Endothelial cell of umbilical vein (primary cell): Measurements from ENCODE around the gene TMEM223. TPM values are rescaled to one million over a fixed set of nuclear protein-coding genes. Genes with fewer than 3 reads are reported as not detected.

Source experiments
- BruUV-seq: library from RNA; stranded (reverse); fragments of 400-500 nt; replicated peaks from 2 replicates; lab custom pipeline; 2021; lab: Mats Ljungman, UMichigan
- CTCF ChIA-PET: fragments of 300-600, 350-600 bp; sonication (Branson Sonifier 250); formaldehyde crosslinking; loops from one replicate; lab custom pipeline; 2021; ENCODE audit warnings: antibody characterized with exemption, inconsistent platforms; lab: Charles Lee
- POLR2A ChIA-PET: fragments of 300-600, 350-600 bp; sonication (Branson Sonifier 250); formaldehyde crosslinking; loops from one replicate; lab custom pipeline; 2021; ENCODE audit warnings: antibody characterized with exemption, inconsistent platforms; lab: Charles Lee
- DNase-seq: peaks from one replicate; pipeline ENCODE4 v3.0.0-alpha.2; 2011; ENCODE audit warnings: low read depth, low spot score
- FAIRE-seq: peaks from 2 replicates; lab custom pipeline; 2011; peaks lifted over from hg19 to GRCh38; lab: Jason Lieb, UNC
- H2AFZ ChIP-seq: 2 replicates; pipeline ENCODE4 v1.6.0; 2012; ENCODE audit warnings: low read depth, low read length, control low read depth, inconsistent platforms
- H3K27ac ChIP-seq: 2 replicates; pipeline ENCODE4 v1.5.1; 2011; ENCODE audit warnings: low read depth, mild to moderate bottlenecking, control low read depth, low read length, moderate library complexity; ENCODE audit not compliant: insufficient read depth
- H3K27me3 ChIP-seq, 2 experiments: 2 replicates each; pipeline versions ENCODE4 v1.6.0 to v1.6.1; 2011; ENCODE audit warnings: low read length in 2 of 2, mixed read lengths in 1 of 2; ENCODE audit not compliant: control insufficient read depth in 2 of 2, insufficient read depth in 2 of 2
- H3K36me3 ChIP-seq, 2 experiments: 2 replicates in 1 of 2; 3 replicates in 1 of 2; pipeline ENCODE4 v1.5.1; 2011; ENCODE audit warnings: low read length in 2 of 2, mild to moderate bottlenecking in 1 of 2, moderate library complexity in 1 of 2; ENCODE audit not compliant: control insufficient read depth in 2 of 2, insufficient read depth in 2 of 2; ENCODE audit errors: extremely low read depth in 1 of 2
- H3K4me1 ChIP-seq: 3 replicates; pipeline ENCODE4 v1.5.1; 2011; ENCODE audit warnings: mild to moderate bottlenecking, low read length; ENCODE audit not compliant: control insufficient read depth, insufficient read depth; ENCODE audit errors: extremely low read depth
- H3K4me2 ChIP-seq: 2 replicates; pipeline ENCODE4 v1.6.1; 2011; ENCODE audit warnings: low read length, control low read depth, mixed read lengths; ENCODE audit not compliant: insufficient read depth
- H3K4me3 ChIP-seq, 3 experiments: fragments of 200-600 bp in 1 of 3; sonication (generic), shearing (Covaris generic) in 1 of 3; replicated peaks in 1 of 3; 2 replicates each; pipeline ENCODE4 v1.5.1; 2011 to 2016; ENCODE audit warnings: control low read depth in 3 of 3, low read length in 3 of 3, mild to moderate bottlenecking in 2 of 3, inconsistent platforms in 1 of 3, low read depth in 1 of 3, moderate library complexity in 1 of 3; ENCODE audit not compliant: insufficient read depth in 1 of 3
- H3K79me2 ChIP-seq: 2 replicates; pipeline ENCODE4 v1.6.0; 2012; ENCODE audit warnings: low read length, inconsistent platforms; ENCODE audit not compliant: control insufficient read depth, insufficient read depth
- H3K9ac ChIP-seq: replicated peaks from 2 replicates; pipeline ENCODE3; 2011; ENCODE audit warnings: low read length, control low read depth; ENCODE audit not compliant: insufficient read depth; ENCODE audit errors: extremely low read depth
- H3K9me1 ChIP-seq: replicated peaks from 3 replicates; pipeline ENCODE4 v1.6.0; 2011; ENCODE audit warnings: mild to moderate bottlenecking, low read length; ENCODE audit not compliant: control insufficient read depth, insufficient read depth; ENCODE audit errors: extremely low read depth
- H3K9me3 ChIP-seq: replicated peaks from 2 replicates; pipeline ENCODE4 v1.5.1; 2012; ENCODE audit warnings: low read length, inconsistent platforms; ENCODE audit not compliant: control insufficient read depth, insufficient read depth
- H4K20me1 ChIP-seq: replicated peaks from 2 replicates; pipeline ENCODE3; 2011; ENCODE audit warnings: mild to moderate bottlenecking, low read length; ENCODE audit not compliant: control insufficient read depth, insufficient read depth; ENCODE audit errors: extremely low read depth
- EZH2 ChIP-seq: IDR thresholded peaks from 2 replicates; pipeline ENCODE4 v1.6.1; 2012; ENCODE audit warnings: borderline replicate concordance, low read depth, mild to moderate bottlenecking, moderate library complexity, low read length, inconsistent platforms; ENCODE audit not compliant: severe bottlenecking
- FOS ChIP-seq: IDR thresholded peaks from 2 replicates; pipeline ENCODE4 v1.6.1; 2011; ENCODE audit warnings: mild to moderate bottlenecking, low read length, moderate library complexity, borderline replicate concordance; ENCODE audit not compliant: insufficient read depth
- GATA2 ChIP-seq: IDR thresholded peaks from 2 replicates; pipeline ENCODE4 v1.7.0; 2011; ENCODE audit warnings: low read depth, mild to moderate bottlenecking, moderate library complexity, mixed read lengths, low read length; ENCODE audit not compliant: insufficient read length, insufficient read depth
- JUN ChIP-seq: IDR thresholded peaks from 2 replicates; pipeline ENCODE4 v1.6.1; 2011; ENCODE audit warnings: borderline replicate concordance, low read depth; ENCODE audit not compliant: insufficient read length, insufficient read depth
- MYC ChIP-seq: IDR thresholded peaks from one replicate; pipeline ENCODE4 v1.6.1; 2011; ENCODE audit warnings: mild to moderate bottlenecking, low read depth, low read length
- POLR2A ChIP-seq: IDR thresholded peaks from 2 replicates; pipeline ENCODE4 v1.6.1; 2012; ENCODE audit warnings: low read depth, mild to moderate bottlenecking, control low read depth, low read length
- POLR2AphosphoS5 ChIP-seq: IDR thresholded peaks from 2 replicates; pipeline ENCODE4 v1.6.1; 2012; ENCODE audit warnings: low read depth, mild to moderate bottlenecking, control low read depth, low read length, moderate library complexity; ENCODE audit not compliant: insufficient read depth
- dilution Hi-C: fragments of 300-500 bp; cut with MboI; formaldehyde crosslinking; loops from one replicate; pipeline ENCODE4 v1.15.0; 2019; ENCODE audit warnings: low sequenced_read_pairs; ENCODE audit not compliant: extremely low pct_ligation_motif_present
- intact Hi-C: fragments of 100-400 bp; cut with micrococcal nuclease; formaldehyde crosslinking; loops from one replicate; pipeline ENCODE4 v1.10.0; 2022
- polyA plus RNA-seq, 4 experiments: library from polyadenylated mRNA; depleted of rRNA in 3 of 4; stranded (reverse) in 3 of 4; unstranded in 1 of 4; fragments of >200 nt; gene quantifications; 2 replicates each; pipeline versions ENCODE4 v1.2.1 to v1.2.3, GENCODE V29; 2011 to 2012; ENCODE audit warnings: missing spikeins in 1 of 4
- total RNA-seq: library from RNA; stranded (reverse); gene quantifications from 2 replicates; pipeline ENCODE4 v1.2.3, GENCODE V29; 2021
- TF ChIP-seq, protein P1 (sequence below), 2 donors: IDR thresholded peaks; 1 replicate in 1 of 2; 2 replicates in 1 of 2; pipeline ENCODE4 v1.5.1; 2011; ENCODE audit warnings: low read length in 2 of 2, mild to moderate bottlenecking in 2 of 2, moderate library complexity in 2 of 2, control low read depth in 1 of 2, inconsistent platforms in 1 of 2, low read depth in 1 of 2; ENCODE audit not compliant: insufficient read depth in 1 of 2; ENCODE audit errors: extremely low read depth in 1 of 2
- TF ChIP-seq, protein P2 (sequence below): IDR thresholded peaks from 2 replicates; pipeline ENCODE4 v1.6.1; 2011; ENCODE audit not compliant: insufficient read depth, insufficient read length

TMEM223 gene
- total and polyA plus RNA-seq, 2 donors (not counting 3 experiments of a cell fraction or from before 2014, with no cell fraction given) = 11.8 to 26.7 TPM

DNA sequence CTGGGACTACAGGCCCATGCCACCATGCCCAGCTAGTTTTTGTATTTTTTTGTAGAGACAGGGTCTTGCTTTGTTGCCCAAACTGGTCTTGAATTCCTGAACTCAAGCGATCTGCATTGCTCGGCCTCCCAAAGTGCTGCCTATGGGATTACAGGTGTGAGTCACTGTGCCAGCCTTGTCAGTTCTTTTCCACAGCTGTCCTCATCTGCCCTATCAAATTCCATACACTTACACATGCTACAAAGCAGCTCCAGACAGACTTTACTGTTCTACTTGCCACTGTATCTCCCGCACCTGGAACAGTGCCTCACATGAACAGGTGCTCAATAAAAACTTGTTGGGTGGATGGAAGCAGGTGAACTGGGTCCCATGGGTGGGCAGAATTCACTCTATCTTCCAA lies 31.9 kb upstream of the TMEM223 start:
- no peak for DNase-seq
- CTCF ChIA-PET = interaction anchor here (1.1 kb wide), 1 partner anchor 16 kb away, joined by 4 read pairs; no protein-coding TSS in a partner anchor
- Histone ChIP-seq H3K9ac (no peak overlapping the region), H3K27ac (no peak overlapping the region), H3K4me3 (no peak overlapping the region), H3K4me1 (no peaks in the 10 kb centered on the region), H3K4me2 (no peak overlapping the region), H3K9me3 (no peaks in the 10 kb centered on the region), H2AFZ (no peak overlapping the region), H3K79me2 (peaks cover 5% of the 10 kb centered on the region), H3K9me1 (no peaks in the 10 kb centered on the region), H3K27me3 (no peaks in the 10 kb centered on the region), H3K36me3 (peaks cover 12 to 53% of the 10 kb centered on the region in 2 experiments), H4K20me1 (no peaks in the 10 kb centered on the region)
- BruUV-seq = no TSS peak
- no peak for FAIRE-seq
- dilution Hi-C loops (no loop called here), intact Hi-C loops (no loop called here)
- TF ChIP-seq JUN = no peak
- TF ChIP-seq, protein P1, sequence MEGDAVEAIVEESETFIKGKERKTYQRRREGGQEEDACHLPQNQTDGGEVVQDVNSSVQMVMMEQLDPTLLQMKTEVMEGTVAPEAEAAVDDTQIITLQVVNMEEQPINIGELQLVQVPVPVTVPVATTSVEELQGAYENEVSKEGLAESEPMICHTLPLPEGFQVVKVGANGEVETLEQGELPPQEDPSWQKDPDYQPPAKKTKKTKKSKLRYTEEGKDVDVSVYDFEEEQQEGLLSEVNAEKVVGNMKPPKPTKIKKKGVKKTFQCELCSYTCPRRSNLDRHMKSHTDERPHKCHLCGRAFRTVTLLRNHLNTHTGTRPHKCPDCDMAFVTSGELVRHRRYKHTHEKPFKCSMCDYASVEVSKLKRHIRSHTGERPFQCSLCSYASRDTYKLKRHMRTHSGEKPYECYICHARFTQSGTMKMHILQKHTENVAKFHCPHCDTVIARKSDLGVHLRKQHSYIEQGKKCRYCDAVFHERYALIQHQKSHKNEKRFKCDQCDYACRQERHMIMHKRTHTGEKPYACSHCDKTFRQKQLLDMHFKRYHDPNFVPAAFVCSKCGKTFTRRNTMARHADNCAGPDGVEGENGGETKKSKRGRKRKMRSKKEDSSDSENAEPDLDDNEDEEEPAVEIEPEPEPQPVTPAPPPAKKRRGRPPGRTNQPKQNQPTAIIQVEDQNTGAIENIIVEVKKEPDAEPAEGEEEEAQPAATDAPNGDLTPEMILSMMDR (IDR thresholded peaks at IDR 0.05; ENCODE audit: extremely low read depth in 1 of 2, insufficient read depth in 1 of 2, low read depth in 1 of 2, low read length in 2 of 2) = no peak
- TF ChIP-seq POLR2A = no peak
- TF ChIP-seq EZH2 = no peak
- TF ChIP-seq, protein P2, sequence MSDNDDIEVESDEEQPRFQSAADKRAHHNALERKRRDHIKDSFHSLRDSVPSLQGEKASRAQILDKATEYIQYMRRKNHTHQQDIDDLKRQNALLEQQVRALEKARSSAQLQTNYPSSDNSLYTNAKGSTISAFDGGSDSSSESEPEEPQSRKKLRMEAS = no peak
- no peak for TF ChIP-seq POLR2AphosphoS5
- TF ChIP-seq FOS = no peak
- no peak for TF ChIP-seq MYC
- no peak for TF ChIP-seq GATA2
- POLR2A ChIA-PET = interaction anchor here (1.8 kb wide), 1 partner anchor 17 kb away, joined by 8 read pairs; no protein-coding TSS in a partner anchor
